ENCODE measurements around the gene JOSD1.

Gene JOSD1

GRCh38 chr22:38700789-38701628 is at the start of gene JOSD1:
JOSD1 (minus strand) TSS chr22:38700943; CDS start chr22:38699987, 956 bp downstream.
- DNase-seq, result peak; percentile 99

DNA sequence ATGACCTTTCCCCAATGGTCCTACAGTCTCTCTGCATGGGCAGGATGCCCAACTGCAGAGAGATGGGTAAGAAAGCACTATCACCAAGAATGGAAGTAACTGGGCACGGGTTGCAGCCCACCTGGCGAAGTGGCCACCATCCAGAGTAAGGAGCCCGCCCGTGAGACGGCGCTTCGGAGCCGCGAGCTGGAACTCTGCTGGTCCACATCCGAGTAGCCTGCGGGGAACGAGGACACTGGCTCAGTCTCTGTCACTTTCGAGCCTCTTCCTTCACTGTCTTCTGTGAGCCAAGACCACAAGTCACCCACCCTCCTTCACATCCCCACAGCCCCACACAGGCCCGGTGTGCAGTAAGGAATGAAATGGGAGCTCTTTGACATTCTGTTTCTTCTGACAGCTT is 49.4 kb upstream of the JOSD1 start:
- no peak for DNase-seq

- no peak for DNase-seq
Observed at GRCh38 chr22:38748487-38749136, 47.9 kb upstream of the JOSD1 start.

DNA sequence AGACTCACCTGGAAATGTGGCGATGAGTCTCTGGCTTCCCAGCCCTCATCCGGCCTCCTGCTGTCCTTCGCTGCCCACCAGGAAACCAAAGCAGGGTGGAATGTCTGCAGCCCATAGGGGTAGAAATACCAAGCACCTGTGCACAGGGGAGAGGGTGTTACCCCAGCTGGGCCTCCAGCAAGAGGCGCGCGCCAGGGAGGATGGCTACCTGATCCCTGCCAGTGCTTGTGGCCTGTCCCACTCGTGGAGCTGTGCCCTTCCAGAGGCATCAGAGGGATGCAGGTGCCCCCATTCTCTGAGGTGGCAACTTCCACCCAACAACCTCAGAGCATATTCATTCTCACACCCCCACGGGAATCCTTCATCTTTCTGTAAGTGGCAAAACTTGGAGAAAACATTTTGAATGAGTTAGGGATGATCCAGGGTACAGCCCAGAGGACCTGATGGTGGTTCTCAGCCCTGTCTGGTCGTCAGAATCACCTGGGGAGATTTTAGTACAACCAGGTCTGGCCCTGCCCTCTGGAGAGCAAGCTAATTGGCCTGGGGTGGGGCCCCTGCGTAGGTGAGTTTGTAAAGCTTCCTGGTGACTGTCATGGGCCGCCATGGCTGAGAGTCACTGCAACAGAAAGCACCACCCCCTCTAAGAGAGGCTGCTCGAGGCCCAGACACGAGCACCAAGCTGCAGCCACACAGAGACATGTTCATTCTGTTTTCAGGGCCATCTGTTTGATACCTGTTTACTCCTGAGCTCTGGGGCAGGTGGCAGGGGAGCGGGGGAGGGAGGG is 45.1 kb upstream of the JOSD1 start:
- DNase-seq, result no peak

- DNase-seq, result no peak
Observed at GRCh38 chr22:38744981-38745380, 44.2 kb upstream of the JOSD1 start.

DNA sequence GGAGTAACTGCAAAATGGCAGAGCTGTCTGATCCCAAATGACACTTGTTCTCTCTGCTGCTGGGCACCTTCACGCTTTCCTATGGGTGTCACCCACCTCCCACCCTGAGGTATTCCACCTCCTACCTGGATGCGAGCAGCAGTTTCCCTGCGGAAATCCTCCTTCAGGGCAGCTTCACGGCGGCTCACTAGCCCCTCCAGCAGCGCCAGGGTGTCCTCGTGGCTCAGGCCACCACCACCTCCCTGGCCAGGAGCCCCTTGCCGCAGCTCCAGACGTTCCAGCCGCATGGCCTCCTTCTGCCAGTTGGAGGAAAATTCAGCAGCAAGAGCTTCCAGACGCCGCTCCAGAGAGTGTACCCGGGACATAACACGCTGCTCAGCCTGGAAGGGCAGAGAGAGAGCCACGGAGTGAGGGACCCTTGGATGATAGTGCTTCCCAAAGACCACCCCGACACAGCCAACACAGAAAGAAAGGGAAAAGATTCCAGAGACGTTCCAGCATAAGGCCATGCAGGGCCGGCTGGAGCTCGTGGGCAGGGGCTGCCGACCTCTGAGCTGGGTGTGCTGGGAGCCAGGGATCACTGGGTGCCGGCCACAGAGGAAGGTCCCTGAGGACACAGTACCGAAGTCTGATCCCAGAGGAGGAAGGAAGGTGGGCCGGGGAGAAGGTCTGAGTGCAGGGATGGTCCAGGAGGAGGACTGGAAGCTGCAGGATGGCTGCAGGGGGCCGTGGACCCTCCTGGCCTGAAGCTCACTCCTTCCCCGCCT is 41.6 kb upstream of the JOSD1 start:
- no peak for DNase-seq

- DNase-seq, result no peak
Observed at GRCh38 chr22:38741576-38741975, 40.8 kb upstream of the JOSD1 start.

- no peak for DNase-seq
Observed at GRCh38 chr22:38741166-38741565, 40.4 kb upstream of the JOSD1 start.

- no peak for DNase-seq
Observed at GRCh38 chr22:38740754-38741153, 40.0 kb upstream of the JOSD1 start.

DNA sequence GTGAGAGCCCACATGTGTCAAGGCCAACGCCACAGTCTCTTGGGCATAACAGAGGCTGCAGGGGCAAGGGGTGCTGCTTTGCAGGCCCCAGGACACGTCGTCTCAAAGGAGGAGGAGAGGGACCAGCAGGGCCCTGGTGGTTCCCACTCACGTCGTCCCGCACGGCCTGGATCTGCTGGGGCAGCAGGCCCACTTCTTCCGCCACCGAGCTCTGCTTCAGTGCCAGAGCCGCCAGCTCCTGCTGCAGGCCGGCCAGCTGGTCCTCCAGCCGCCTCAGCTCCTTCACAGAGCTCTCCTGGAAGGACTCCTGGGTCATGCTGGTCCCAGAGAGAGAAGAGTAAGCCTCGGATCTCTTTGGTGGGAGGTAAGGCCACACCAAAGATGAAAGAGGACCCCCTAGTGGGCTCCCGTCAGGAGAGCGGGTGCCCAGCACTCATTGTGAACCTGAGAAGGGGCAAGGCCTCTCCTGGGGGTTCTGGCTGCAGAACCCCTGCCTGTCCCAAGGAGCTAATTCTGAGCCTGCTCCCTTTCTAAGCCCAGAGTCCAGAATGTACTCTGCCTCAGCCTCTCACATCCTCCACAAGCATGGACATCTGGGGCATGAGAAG is 39.5 kb upstream of the JOSD1 start:
- no peak for DNase-seq

GRCh38 chr22:38739300-38740055 is 38.7 kb upstream of the JOSD1 start:
- DNase-seq, result no peak

DNA sequence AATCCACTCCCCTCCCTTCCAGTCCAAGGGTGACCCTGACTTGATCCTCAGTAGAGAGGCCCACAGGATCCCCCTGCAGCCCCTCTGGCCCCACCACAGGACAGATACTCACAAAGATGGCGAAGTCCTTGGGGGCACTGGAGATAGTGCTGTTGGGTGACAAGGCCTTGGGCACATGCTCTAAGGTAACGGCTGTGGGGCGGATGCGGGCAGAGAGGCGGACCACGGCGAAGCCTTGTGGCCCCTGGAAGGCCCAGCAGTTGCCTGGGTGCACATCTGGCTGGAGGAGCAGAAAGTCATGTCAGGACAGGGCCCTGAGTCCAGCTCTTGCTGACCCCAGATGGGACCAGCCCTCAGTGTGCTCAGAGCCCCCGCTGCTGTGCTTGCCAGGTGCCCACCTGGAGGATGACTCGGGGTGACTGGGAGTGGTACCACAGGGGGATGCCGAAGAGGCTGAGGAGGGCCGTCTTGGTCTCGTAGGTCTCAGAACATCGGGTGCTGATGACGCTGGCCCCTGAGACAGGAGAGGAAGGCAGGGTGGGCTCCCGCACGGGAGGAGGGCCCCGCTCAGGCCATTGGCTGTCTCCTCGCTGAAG is 37.8 kb upstream of the JOSD1 start:
- no peak for DNase-seq

DNA sequence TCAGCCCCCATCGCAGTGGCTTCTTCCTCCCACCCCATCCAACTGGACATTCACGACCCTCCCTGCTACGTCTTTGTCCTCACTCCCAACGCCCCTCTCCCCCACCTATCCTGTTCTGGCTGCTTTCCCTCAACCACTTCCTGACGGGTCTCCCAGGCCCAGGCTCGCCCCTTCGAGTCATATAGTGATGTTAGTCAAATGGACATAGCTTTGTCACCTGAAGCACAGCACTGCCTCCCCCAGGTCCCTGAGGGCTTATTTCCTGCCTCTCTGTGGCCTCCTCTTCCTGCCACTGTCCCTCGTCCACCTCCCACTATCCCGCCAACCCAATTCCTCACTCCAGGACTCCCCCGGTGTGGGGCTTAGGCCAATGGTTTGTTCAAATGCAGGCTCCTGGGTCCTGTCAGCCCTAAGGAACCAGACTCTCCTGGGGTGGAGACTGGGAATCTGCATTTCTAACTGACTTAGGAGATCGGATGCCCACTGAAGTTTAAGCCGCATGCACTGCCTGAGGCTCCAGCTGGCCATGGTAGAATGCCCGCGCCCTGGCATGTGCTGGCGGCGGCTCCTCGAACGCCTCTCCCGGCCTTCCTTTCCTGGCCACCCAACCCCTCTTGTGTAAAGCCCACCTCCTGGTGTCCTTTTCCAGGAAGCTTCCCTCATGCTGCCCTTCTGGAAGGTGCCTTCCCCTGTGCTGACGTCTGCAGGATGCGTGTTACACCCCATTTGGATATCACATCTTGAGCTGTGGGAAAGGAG is 36.7 kb upstream of the JOSD1 start:
- DNase-seq, result no peak

DNA sequence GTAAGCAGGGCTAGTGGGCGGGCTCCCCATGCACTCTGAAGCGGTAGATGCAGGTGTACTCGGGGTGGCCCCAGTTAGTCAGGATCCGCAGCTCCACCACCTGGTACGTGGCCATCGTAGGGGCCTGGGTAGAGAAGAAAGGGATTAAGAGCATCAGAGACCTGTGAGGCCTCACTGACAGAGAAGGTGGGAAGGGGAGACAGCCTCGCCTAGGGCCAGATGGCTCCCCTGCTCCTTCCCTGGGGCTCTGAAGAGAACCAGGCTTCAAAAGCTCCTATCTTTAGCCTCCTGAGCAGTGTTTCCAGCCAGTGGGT is 35.5 kb upstream of the JOSD1 start:
- no peak for DNase-seq

- peak; percentile 65 for DNase-seq
Observed at GRCh38 chr22:38735465-38736256, 34.9 kb upstream of the JOSD1 start.

DNA sequence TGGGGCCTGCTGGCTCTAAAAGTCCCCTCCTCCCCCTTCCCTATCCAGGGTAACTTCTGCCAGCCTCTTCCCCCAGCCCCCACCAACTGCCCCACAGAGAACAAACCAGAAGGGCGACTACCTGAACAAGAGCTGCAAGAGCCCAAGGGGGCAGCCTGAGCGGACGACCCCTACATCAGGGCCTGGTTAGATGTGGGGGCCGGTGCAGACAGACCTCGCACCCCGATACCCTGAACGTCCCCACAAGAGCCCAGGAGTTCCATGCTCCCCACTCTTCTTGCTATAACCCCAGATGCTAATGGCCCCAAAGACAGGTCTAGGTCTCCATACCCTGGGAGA is 34.4 kb upstream of the JOSD1 start:
- no peak for DNase-seq

DNA sequence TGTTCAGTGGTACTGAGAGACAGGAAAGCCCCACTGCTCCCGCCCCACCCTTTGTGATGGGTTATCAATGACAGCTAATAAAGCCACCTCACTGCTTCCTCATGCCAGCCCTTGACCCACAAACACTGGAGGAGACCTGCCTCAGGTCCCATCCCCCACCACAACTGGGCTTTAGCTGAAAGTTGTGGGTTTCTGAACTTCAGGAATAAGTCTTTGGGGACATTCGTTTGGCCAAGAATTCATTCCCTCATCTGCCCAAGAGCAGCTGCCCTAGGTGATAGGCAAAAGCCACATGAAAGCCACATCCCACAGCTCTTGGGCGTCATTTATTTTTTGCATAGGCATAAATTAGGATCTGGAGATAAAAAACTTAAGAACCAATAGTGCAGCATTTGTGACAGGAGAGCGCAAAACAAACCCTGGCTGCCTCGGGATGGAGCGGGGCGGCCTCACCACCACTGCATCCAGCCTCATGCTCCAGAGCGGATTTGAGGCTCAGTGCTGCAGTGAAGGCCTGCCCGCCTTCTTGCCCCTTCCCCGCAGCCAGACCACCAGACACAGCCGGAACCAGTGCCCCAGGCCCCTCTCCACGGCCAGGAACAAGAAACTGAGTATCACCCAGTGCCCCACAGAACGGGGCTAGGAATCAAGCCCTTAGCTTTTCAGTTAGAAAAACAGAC is 33.8 kb upstream of the JOSD1 start:
- DNase-seq, result no peak

DNA sequence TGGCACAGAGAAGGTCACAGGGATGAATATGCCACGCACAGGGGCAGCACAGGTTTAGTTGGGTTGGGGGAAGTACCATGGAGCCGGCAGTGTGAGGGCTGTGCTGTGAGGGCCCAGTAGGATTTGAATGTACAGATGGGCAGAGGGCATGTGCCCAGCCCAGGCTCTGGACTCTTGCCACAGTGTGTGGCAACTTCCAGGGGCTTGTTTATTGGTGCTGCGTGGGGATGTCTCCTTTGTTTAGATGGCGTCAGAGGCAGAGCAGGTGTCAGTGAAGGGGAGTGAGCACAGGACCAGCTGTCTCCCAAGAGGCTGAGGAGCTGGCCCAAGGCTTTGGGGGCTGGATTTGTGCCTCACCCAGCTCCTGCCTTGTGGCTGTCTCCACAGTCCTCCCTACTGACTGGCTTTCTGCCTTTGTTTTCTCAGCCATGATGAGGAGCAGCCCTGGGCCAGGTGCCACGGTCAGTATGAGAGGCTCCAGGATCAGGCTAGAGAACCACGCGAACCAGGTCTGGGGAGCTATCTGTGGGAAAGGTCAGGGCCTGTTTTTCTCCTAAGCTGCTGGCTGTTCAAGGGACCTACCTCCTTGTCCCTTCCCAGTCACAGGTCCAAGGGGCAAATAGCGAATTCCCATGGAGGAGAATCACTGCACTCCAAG is 33.1 kb upstream of the JOSD1 start:
- DNase-seq, result no peak

DNA sequence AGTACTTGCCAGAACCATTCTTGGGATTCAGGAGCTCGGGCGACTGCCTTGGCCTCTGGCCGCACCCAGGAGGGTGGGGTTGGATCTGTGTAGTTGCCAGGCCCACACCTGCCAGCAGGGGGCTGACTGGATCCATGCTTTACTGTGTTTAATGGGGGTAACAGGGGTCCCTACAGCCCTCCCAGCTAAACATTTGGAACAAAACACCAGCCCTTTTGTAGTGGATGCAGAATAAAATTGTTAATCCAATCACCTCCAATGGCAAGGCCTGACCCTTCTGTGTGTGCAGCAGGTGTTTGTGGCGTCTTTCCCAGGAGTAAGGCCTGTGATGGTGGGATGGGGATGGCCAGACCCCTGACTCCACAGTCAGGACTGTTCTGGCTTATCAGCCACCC is 32.6 kb upstream of the JOSD1 start:
- peak; percentile 84 for DNase-seq
